HepG2 (cell line): ENCODE results near the gene COQ8A. TPM values are rescaled to one million over a fixed set of nuclear protein-coding genes. Genes with fewer than 3 reads are reported as not detected.

ENCODE experiments used
- ATAC-seq: fragments of 200-7000 bp; cut with Tn5 transposase; 3 replicates; pipeline ENCODE4 v1.9.1; 2020; ENCODE audit warnings: mild to moderate bottlenecking, moderate library complexity
- BruUV-seq: library from RNA; stranded (reverse); fragments of 400-500 nt; replicated peaks from 2 replicates; lab custom pipeline; 2021; lab: Mats Ljungman, UMichigan
- CTCF ChIA-PET: fragments of 300-600 bp; formaldehyde crosslinking; extraction: SDS; loops from one replicate; lab custom pipeline; 2021; ENCODE audit warnings: low total read pairs, inconsistent platforms, low intra/inter-chr PET ratio; lab: Yijun Ruan, JAX
- POLR2A ChIA-PET: fragments of 350-600 bp; sonication (Branson Sonifier 250); formaldehyde crosslinking; loops from one replicate; lab custom pipeline; 2020; ENCODE audit warnings: antibody characterized with exemption, inconsistent platforms; lab: Yijun Ruan, JAX
- DNase-seq: peaks from one replicate; pipeline ENCODE4 v3.0.0-alpha.2; 2015; ENCODE audit warnings: low spot score
- FAIRE-seq: peaks from 3 replicates; lab custom pipeline; 2011; peaks lifted over from hg19 to GRCh38; lab: Jason Lieb, UNC
- H2AFZ ChIP-seq: one replicate; pipeline ENCODE4 v1.6.1; 2011; ENCODE audit warnings: low read length, inconsistent platforms
- H3K27ac ChIP-seq: fragments of 300-600 bp; 3 replicates; pipeline ENCODE4 v1.8.0; 2011; ENCODE audit warnings: mixed run types, mild to moderate bottlenecking, mixed read lengths, low read length, inconsistent platforms; ENCODE audit not compliant: insufficient read depth; ENCODE audit errors: extremely low read length
- H3K27me3 ChIP-seq, 2 experiments: fragments of 200-600 bp in 1 of 2; 2 replicates in 1 of 2; 3 replicates in 1 of 2; pipeline versions ENCODE4 v1.6.0 to v1.8.0; 2011; ENCODE audit warnings: low read length in 2 of 2, mild to moderate bottlenecking in 2 of 2, moderate library complexity in 2 of 2, inconsistent platforms in 1 of 2; ENCODE audit not compliant: insufficient read depth in 2 of 2, control insufficient read depth in 1 of 2
- H3K36me3 ChIP-seq, 2 experiments: fragments of 200-600 bp in 1 of 2; replicated peaks in 1 of 2; 2 replicates in 1 of 2; 3 replicates in 1 of 2; pipeline versions ENCODE4 v1.5.1 to v1.8.0; 2011; ENCODE audit warnings: low read length in 2 of 2, inconsistent platforms in 1 of 2; ENCODE audit not compliant: insufficient read depth in 2 of 2, control insufficient read depth in 1 of 2
- H3K4me1 ChIP-seq: 2 replicates; pipeline ENCODE4 v1.5.1; 2012; ENCODE audit warnings: low read length, inconsistent platforms; ENCODE audit not compliant: insufficient read depth
- H3K4me2 ChIP-seq: 2 replicates; pipeline ENCODE4 v1.6.0; 2011; ENCODE audit warnings: low read depth, low read length, inconsistent platforms
- H3K4me3 ChIP-seq, 3 experiments: fragments of 200-600 bp in 1 of 3; sonication (generic), shearing (Covaris generic) in 1 of 3; replicated peaks in 1 of 3; 2 replicates each; pipeline ENCODE4 v1.5.1; 2011 to 2016; ENCODE audit warnings: low read length in 3 of 3, inconsistent platforms in 2 of 3, low read depth in 2 of 3, mild to moderate bottlenecking in 2 of 3, control low read depth in 1 of 3, mixed read lengths in 1 of 3; ENCODE audit not compliant: insufficient read depth in 1 of 3
- H3K79me2 ChIP-seq: one replicate; pipeline ENCODE4 v1.6.1; 2011; ENCODE audit warnings: low read length, inconsistent platforms; ENCODE audit not compliant: insufficient read depth
- H3K9ac ChIP-seq: 2 replicates; pipeline ENCODE4 v1.6.0; 2011; ENCODE audit warnings: mild to moderate bottlenecking, low read depth, low read length, inconsistent platforms; ENCODE audit not compliant: insufficient read depth
- H3K9me3 ChIP-seq: 2 replicates; pipeline ENCODE4 v1.5.1; 2012; ENCODE audit warnings: mild to moderate bottlenecking, low read length
- H4K20me1 ChIP-seq: 2 replicates; pipeline ENCODE4 v1.6.0; 2011; ENCODE audit warnings: inconsistent platforms, mild to moderate bottlenecking, low read length, moderate library complexity; ENCODE audit not compliant: insufficient read depth
- AHR ChIP-seq: IDR thresholded peaks from 2 replicates; pipeline ENCODE4 v1.6.1; 2018; ENCODE audit warnings: missing genetic modification reagents, missing compliant biosample characterization
- ARHGAP35 ChIP-seq: sonication (generic); formaldehyde crosslinking; IDR thresholded peaks from 2 replicates; pipeline ENCODE4 v1.9.0; 2022; ENCODE audit warnings: mild to moderate bottlenecking, inconsistent platforms, moderate library complexity, missing genetic modification reagents, borderline replicate concordance
- ARNT ChIP-seq: fragments of 450-650 bp; IDR thresholded peaks from 2 replicates; pipeline ENCODE4 v1.6.1; 2017
- ATM ChIP-seq: fragments of 450-650 bp; IDR thresholded peaks from 2 replicates; pipeline ENCODE4 v1.7.1; 2017; ENCODE audit warnings: mild to moderate bottlenecking, borderline replicate concordance
- HCFC1 ChIP-seq: fragments of 150-350 bp; IDR thresholded peaks from 2 replicates; pipeline ENCODE4 v1.6.1; 2014; ENCODE audit warnings: low read depth, low read length
- KLF6 ChIP-seq: IDR thresholded peaks from 2 replicates; pipeline ENCODE4 v1.8.0; 2016; ENCODE audit warnings: missing biosample characterization, missing genetic modification reagents
- KMT2A ChIP-seq: sonication (generic); formaldehyde crosslinking; IDR thresholded peaks from 2 replicates; pipeline ENCODE4 v1.4.0; 2020; ENCODE audit warnings: missing genetic modification reagents
- SP1 ChIP-seq, 2 experiments: fragments of 450-650 bp in 1 of 2; sonication (generic) in 1 of 2; formaldehyde crosslinking in 1 of 2; IDR thresholded peaks; 2 replicates each; pipeline versions ENCODE4 v1.4.0 to v1.6.1; 2016 to 2020; ENCODE audit warnings: missing genetic modification reagents in 1 of 2
- SSRP1 ChIP-seq: IDR thresholded peaks from 2 replicates; pipeline ENCODE4 v1.6.1; 2016; ENCODE audit warnings: control low read depth
- ZNF446 ChIP-seq: sonication (generic); formaldehyde crosslinking; IDR thresholded peaks from 2 replicates; pipeline ENCODE4 v1.5.0; 2020; ENCODE audit warnings: mild to moderate bottlenecking, missing genetic modification reagents
- ZNF547 ChIP-seq: sonication (generic); formaldehyde crosslinking; IDR thresholded peaks from 2 replicates; pipeline ENCODE4 v1.5.1; 2020; ENCODE audit warnings: mild to moderate bottlenecking, missing genetic modification reagents
- ZNF614 ChIP-seq: IDR thresholded peaks from 2 replicates; pipeline ENCODE4 v1.6.1; 2018; ENCODE audit warnings: missing biosample characterization, missing genetic modification reagents, inconsistent platforms, borderline replicate concordance
- ZNF782 ChIP-seq: sonication (generic); formaldehyde crosslinking; IDR thresholded peaks from 2 replicates; pipeline ENCODE4 v1.4.0; 2020; ENCODE audit warnings: missing genetic modification reagents, mild to moderate bottlenecking, borderline replicate concordance
- WGBS: methylation state at CpG from one replicate; pipeline ENCODE4 v1.1.6; 2017; ENCODE audit warnings: low lambda C conversion rate; 5-methylcytosine and 5-hydroxymethylcytosine counted together
- in situ Hi-C: cut with HindIII; loops from 2 replicates; pipeline ENCODE4 v1.10.0; 2017; ENCODE audit warnings: low pct_unique_long_range_greater_than_20kb; ENCODE audit not compliant: extremely low pct_ligation_motif_present
- intact Hi-C: fragments of 100-400 bp; cut with micrococcal nuclease; formaldehyde crosslinking; loops from one replicate; pipeline ENCODE4 v1.10.0; 2022; ENCODE audit not compliant: unreplicated experiment
- polyA plus RNA-seq, 8 experiments: library from polyadenylated mRNA; depleted of rRNA in 3 of 8; stranded (reverse) in 7 of 8; unstranded in 1 of 8; fragments of >200 nt; fragmentation: Illumina TruSeq in 4 of 8; extraction: Trizol in 4 of 8; gene quantifications; 2 replicates each; pipeline versions ENCODE4 v1.2.1 to v1.2.3, GENCODE V29; 2011 to 2016; ENCODE audit warnings: low read depth in 4 of 8, missing spikeins in 1 of 8, mixed read lengths in 1 of 8; ENCODE audit not compliant: insufficient read depth in 1 of 8
- total RNA-seq, 5 experiments: library from RNA; depleted of rRNA; stranded (reverse); fragments of >200 nt; fragmentation: Illumina TruSeq; extraction: Trizol; gene quantifications; 2 replicates each; pipeline ENCODE4 v1.2.3, GENCODE V29; 2016; ENCODE audit warnings: low read depth in 1 of 5
- TF ChIP-seq, protein P1 (sequence below): sonication (generic); formaldehyde crosslinking; IDR thresholded peaks from 2 replicates; pipeline ENCODE4 v1.9.0; 2021; ENCODE audit warnings: missing genetic modification reagents, borderline replicate concordance
- TF ChIP-seq, protein P2 (sequence below): IDR thresholded peaks from 2 replicates; pipeline ENCODE4 v1.4.0; 2020; ENCODE audit warnings: mild to moderate bottlenecking, missing genetic modification reagents
- TF ChIP-seq, protein P3 (sequence below): fragments of 450-650 bp; IDR thresholded peaks from 2 replicates; pipeline ENCODE4 v1.6.1; 2016

The COQ8A gene
- total and polyA plus RNA-seq, 2 of the 13 experiments (the other 11 are each of a cell fraction or from before 2014, with no cell fraction given): 60.4 to 88.7 TPM

DNA sequence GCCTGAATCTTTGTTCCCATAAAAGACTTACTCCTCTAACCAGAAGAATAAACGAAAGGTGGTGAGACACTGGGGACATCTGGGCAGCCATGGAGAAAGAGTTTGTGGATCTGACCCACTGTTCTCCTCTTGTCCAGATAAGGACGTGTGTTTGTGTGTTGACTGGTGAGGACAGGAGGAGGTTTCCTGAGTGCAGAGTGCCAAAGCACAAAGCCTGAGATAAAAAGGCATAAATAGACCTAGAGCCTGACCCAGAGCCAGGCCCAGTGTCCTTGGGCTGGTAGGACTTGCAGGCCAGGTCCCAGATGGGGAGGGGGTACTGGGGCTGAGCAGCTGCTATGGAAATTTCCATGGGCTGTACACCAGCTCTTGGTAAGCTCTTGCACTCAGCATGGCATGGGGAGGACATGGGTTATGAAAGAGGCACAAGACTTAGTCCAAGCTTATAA lies 19.6 kb upstream of the COQ8A start (continued):
- TF ChIP-seq, protein P1, sequence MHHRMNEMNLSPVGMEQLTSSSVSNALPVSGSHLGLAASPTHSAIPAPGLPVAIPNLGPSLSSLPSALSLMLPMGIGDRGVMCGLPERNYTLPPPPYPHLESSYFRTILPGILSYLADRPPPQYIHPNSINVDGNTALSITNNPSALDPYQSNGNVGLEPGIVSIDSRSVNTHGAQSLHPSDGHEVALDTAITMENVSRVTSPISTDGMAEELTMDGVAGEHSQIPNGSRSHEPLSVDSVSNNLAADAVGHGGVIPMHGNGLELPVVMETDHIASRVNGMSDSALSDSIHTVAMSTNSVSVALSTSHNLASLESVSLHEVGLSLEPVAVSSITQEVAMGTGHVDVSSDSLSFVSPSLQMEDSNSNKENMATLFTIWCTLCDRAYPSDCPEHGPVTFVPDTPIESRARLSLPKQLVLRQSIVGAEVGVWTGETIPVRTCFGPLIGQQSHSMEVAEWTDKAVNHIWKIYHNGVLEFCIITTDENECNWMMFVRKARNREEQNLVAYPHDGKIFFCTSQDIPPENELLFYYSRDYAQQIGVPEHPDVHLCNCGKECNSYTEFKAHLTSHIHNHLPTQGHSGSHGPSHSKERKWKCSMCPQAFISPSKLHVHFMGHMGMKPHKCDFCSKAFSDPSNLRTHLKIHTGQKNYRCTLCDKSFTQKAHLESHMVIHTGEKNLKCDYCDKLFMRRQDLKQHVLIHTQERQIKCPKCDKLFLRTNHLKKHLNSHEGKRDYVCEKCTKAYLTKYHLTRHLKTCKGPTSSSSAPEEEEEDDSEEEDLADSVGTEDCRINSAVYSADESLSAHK (CRISPR knock-in tag): no peak
- 0 out of 2 replicates have a peak, but pooled peaks have one; percentile 49 for TF ChIP-seq KMT2A (CRISPR knock-in tag)

DNA sequence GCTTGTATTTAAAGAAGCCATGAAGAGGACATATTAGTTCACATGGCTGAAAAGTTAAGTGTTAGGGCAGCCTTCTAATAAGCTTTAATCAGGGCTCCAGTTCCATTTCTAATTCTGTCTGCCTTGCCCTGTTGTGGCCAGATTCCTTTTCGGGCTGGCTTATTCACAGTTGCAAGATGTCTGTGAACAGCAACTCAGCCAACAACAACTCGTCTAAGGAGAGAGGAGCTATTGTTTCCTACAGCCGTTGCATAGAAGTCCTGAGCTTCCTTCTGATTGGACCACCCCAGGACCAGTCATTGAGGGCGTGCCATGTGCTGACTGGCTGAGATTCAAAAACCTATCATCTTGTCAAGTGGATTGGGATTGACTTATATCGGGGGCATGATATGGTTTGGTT lies 18.6 kb upstream of the COQ8A start:
- no peak overlapping the region for H3K27ac ChIP-seq
- BruUV-seq: no TSS peak
- POLR2A ChIA-PET: interaction anchor here (5.5 kb wide), 1 partner anchor 18 kb away, joined by 35 read pairs; the partner anchor contains the start of gene COQ8A
- DNase-seq: no peak
- no peak for ATAC-seq
- FAIRE-seq: no peak
- H3K9ac ChIP-seq: no peak overlapping the region
- H3K9me3 ChIP-seq: no peaks in the 10 kb centered on the region
- H3K4me1 ChIP-seq: peaks cover 30% of the 10 kb centered on the region
- intact Hi-C loops (loop anchor here (2.0 kb wide), 1 partner anchor 23 kb away; no protein-coding TSS in a partner anchor), in situ Hi-C loops (no loop called here)
- H3K79me2 ChIP-seq: no peaks in the 10 kb centered on the region
- CTCF ChIA-PET: no interaction called here
- 95% methylated on average over 5 of the region's 5 CpGs for WGBS
- no peak overlapping the region for H3K4me3 ChIP-seq
- no peaks in the 10 kb centered on the region for H3K27me3 ChIP-seq
- H2AFZ ChIP-seq: no peak overlapping the region
- H3K4me2 ChIP-seq: no peak overlapping the region
- no peaks in the 10 kb centered on the region for H3K36me3 ChIP-seq
- H4K20me1 ChIP-seq: no peaks in the 10 kb centered on the region
- TF ChIP-seq ATM (no peak), ARHGAP35 (CRISPR knock-in tag) (no peak), ZNF446 (no peak), SP1 (IDR thresholded peaks at IDR 0.05) (no peak), SP1 (CRISPR knock-in tag; IDR thresholded peaks at IDR 0.05) (no peak), ZNF547 (CRISPR knock-in tag) (no peak), ARNT (no peak), ZNF614 (no peak), AHR (CRISPR knock-in tag) (no peak), SSRP1 (CRISPR knock-in tag) (no peak), KLF6 (no peak), HCFC1 (no peak), ZNF782 (CRISPR knock-in tag) (no peak)
- TF ChIP-seq, protein P2, sequence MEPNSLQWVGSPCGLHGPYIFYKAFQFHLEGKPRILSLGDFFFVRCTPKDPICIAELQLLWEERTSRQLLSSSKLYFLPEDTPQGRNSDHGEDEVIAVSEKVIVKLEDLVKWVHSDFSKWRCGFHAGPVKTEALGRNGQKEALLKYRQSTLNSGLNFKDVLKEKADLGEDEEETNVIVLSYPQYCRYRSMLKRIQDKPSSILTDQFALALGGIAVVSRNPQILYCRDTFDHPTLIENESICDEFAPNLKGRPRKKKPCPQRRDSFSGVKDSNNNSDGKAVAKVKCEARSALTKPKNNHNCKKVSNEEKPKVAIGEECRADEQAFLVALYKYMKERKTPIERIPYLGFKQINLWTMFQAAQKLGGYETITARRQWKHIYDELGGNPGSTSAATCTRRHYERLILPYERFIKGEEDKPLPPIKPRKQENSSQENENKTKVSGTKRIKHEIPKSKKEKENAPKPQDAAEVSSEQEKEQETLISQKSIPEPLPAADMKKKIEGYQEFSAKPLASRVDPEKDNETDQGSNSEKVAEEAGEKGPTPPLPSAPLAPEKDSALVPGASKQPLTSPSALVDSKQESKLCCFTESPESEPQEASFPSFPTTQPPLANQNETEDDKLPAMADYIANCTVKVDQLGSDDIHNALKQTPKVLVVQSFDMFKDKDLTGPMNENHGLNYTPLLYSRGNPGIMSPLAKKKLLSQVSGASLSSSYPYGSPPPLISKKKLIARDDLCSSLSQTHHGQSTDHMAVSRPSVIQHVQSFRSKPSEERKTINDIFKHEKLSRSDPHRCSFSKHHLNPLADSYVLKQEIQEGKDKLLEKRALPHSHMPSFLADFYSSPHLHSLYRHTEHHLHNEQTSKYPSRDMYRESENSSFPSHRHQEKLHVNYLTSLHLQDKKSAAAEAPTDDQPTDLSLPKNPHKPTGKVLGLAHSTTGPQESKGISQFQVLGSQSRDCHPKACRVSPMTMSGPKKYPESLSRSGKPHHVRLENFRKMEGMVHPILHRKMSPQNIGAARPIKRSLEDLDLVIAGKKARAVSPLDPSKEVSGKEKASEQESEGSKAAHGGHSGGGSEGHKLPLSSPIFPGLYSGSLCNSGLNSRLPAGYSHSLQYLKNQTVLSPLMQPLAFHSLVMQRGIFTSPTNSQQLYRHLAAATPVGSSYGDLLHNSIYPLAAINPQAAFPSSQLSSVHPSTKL (CRISPR knock-in tag): no peak
- TF ChIP-seq, protein P3, sequence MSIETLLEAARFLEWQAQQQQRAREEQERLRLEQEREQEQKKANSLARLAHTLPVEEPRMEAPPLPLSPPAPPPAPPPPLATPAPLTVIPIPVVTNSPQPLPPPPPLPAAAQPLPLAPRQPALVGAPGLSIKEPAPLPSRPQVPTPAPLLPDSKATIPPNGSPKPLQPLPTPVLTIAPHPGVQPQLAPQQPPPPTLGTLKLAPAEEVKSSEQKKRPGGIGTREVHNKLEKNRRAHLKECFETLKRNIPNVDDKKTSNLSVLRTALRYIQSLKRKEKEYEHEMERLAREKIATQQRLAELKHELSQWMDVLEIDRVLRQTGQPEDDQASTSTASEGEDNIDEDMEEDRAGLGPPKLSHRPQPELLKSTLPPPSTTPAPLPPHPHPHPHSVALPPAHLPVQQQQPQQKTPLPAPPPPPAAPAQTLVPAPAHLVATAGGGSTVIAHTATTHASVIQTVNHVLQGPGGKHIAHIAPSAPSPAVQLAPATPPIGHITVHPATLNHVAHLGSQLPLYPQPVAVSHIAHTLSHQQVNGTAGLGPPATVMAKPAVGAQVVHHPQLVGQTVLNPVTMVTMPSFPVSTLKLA: no peak
